ENCODE results near the gene SAMSN1.

- TF ChIP-seq TBP (IDR thresholded peaks at IDR 0.05; ENCODE audit: low read depth, low read length) (no peak), CTCF (IDR thresholded peaks at IDR 0.05; ENCODE audit: control extremely low read depth in 1 of 3, insufficient read depth in 1 of 3, low read depth in 1 of 3, low read length in 3 of 3) (no peak), RFX5 (IDR thresholded peaks at IDR 0.05; ENCODE audit: borderline replicate concordance, low read depth, low read length) (no peak), KDM1A (IDR thresholded peaks at IDR 0.05; ENCODE audit: borderline replicate concordance, low read length) (no peak), E2F6 (IDR thresholded peaks at IDR 0.05) (no peak), FOSL1 (IDR thresholded peaks at IDR 0.05; ENCODE audit: insufficient read depth, low read depth, low read length) (no peak), MAFK (IDR thresholded peaks at IDR 0.05; ENCODE audit: low read depth, low read length) (no peak), PHF8 (conservative IDR thresholded peaks at IDR 0.05; ENCODE audit: low read depth, low read length) (no peak), BACH1 (IDR thresholded peaks at IDR 0.05; ENCODE audit: low read length) (no peak), MAX (IDR thresholded peaks at IDR 0.05) (no peak), POLR2A (IDR thresholded peaks at IDR 0.05; ENCODE audit: control extremely low read depth in 1 of 2, low read depth in 2 of 2, low read length in 2 of 2) (no peak)
These were observed 107.9 kb downstream of the SAMSN1 start for GRCh38 chr21:14438211-14438610.

All from H1 (cell line).